Activated CD8-positive, alpha-beta T cell treated with anti-CD3 and anti-CD28 coated beads for 36 hours (primary cell): Measurements from ENCODE around the gene HMG20A. TPM values are rescaled to one million over a fixed set of nuclear protein-coding genes. Genes with fewer than 3 reads are reported as not detected.

ENCODE experiments used
- ATAC-seq: fragments of 200-7000 bp; cut with Tn5 transposase; one replicate; pipeline ENCODE4 v1.10.0; 2021; ENCODE audit warnings: mild to moderate bottlenecking, moderate library complexity
- CTCF ChIA-PET: fragments of 350-600 bp; sonication (Branson Sonifier 250); formaldehyde crosslinking; loops from one replicate; lab custom pipeline; 2021; ENCODE audit warnings: antibody characterized with exemption; lab: Charles Lee
- POLR2A ChIA-PET: fragments of 350-600 bp; sonication (Branson Sonifier 250); formaldehyde crosslinking; loops from one replicate; lab custom pipeline; 2021; ENCODE audit warnings: antibody characterized with exemption; lab: Charles Lee
- DNase-seq: peaks from one replicate; pipeline ENCODE4 v3.0.0-alpha.2; 2020
- H3K27ac Mint-ChIP-seq: one replicate; pipeline ENCODE4 v1.8.0; 2021; ENCODE audit warnings: mild to moderate bottlenecking, mixed read lengths
- H3K27me3 Mint-ChIP-seq: one replicate; pipeline ENCODE4 v1.8.0; 2021; ENCODE audit warnings: mixed read lengths
- H3K36me3 Mint-ChIP-seq: one replicate; pipeline ENCODE4 v1.8.0; 2021; ENCODE audit warnings: low read depth, mixed read lengths
- H3K4me1 Mint-ChIP-seq: one replicate; pipeline ENCODE4 v1.8.0; 2021; ENCODE audit warnings: low read depth, mixed read lengths
- H3K4me3 Mint-ChIP-seq: one replicate; pipeline ENCODE4 v1.8.0; 2021; ENCODE audit warnings: mild to moderate bottlenecking, moderate library complexity, mixed read lengths
- H3K9me3 Mint-ChIP-seq: one replicate; pipeline ENCODE4 v1.8.0; 2021; ENCODE audit warnings: mixed read lengths
- CTCF ChIP-seq: fragments of 200-600 bp; IDR thresholded peaks from one replicate; pipeline ENCODE4 v1.8.0; 2022; ENCODE audit warnings: antibody characterized with exemption, mild to moderate bottlenecking
- intact Hi-C: fragments of 100-400 bp; cut with micrococcal nuclease; formaldehyde crosslinking; loops from one replicate; pipeline ENCODE4 v1.10.0; 2022
- total RNA-seq, 2 experiments: library from RNA; stranded (reverse); gene quantifications; one replicate each; pipeline ENCODE4 v1.2.3, GENCODE V29; 2021

HMG20A gene
- total RNA-seq, 2 experiments from 2014 or later, result 44.4 to 44.9 TPM

DNA sequence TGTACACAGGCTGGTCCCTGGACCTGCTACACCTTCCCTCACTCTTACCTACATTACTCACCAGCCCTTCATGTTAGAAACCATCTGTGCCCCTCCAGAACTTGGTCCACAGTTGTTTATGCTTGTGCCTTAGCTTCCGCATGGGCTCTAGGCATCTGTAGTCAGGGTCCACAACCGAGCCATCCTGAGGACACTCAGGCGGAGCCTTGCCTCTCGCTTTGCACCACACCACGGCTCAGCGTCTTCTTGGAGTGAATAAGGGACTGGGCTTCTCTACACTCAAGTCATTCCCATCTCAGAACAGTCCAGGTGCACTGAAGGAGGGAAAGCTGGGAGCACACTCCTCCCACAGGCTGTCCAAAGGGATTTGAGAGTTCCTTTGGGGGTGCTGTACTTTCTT lies 97.8 kb downstream of the HMG20A start:
- DNase-seq, result no peak
- CTCF ChIA-PET, result interaction anchor here (1.5 kb wide), 1 partner anchor 25 kb away, joined by 4 read pairs; no protein-coding TSS in a partner anchor
- Mint-ChIP-seq H3K4me3 (no peak overlapping the region), H3K27me3 (no peaks in the 10 kb centered on the region), H3K9me3 (no peaks in the 10 kb centered on the region), H3K36me3 (no peaks in the 10 kb centered on the region), H3K4me1 (no peaks in the 10 kb centered on the region), H3K27ac (no peak overlapping the region)
- ATAC-seq, result no peak
- POLR2A ChIA-PET, result no interaction called here
- intact Hi-C loops, result no loop called here
- TF ChIP-seq CTCF, result no peak

- ChIA-PET CTCF (no interaction called here), POLR2A (no interaction called here)
- TF ChIP-seq CTCF, result no peak
- no peaks in the 10 kb centered on the region for H3K27me3 Mint-ChIP-seq
- intact Hi-C loops, result no loop called here
- H3K9me3 Mint-ChIP-seq, result no peaks in the 10 kb centered on the region
- no peak for DNase-seq
- H3K36me3 Mint-ChIP-seq, result no peaks in the 10 kb centered on the region
- no peak overlapping the region for H3K4me3 Mint-ChIP-seq
- no peak overlapping the region for H3K27ac Mint-ChIP-seq
- no peak for ATAC-seq
- no peaks in the 10 kb centered on the region for H3K4me1 Mint-ChIP-seq
Measured at GRCh38 chr15:77519540-77519939, 98.9 kb downstream of the HMG20A start.

- H3K36me3 Mint-ChIP-seq, result no peaks in the 10 kb centered on the region
- no peaks in the 10 kb centered on the region for H3K4me1 Mint-ChIP-seq
- no peaks in the 10 kb centered on the region for H3K27me3 Mint-ChIP-seq
- no peaks in the 10 kb centered on the region for H3K9me3 Mint-ChIP-seq
- intact Hi-C loops, result no loop called here
- no peak overlapping the region for H3K4me3 Mint-ChIP-seq
- ChIA-PET CTCF (no interaction called here), POLR2A (no interaction called here)
- TF ChIP-seq CTCF, result no peak
- no peak for ATAC-seq
- H3K27ac Mint-ChIP-seq, result no peak overlapping the region
- DNase-seq, result no peak
Measured at GRCh38 chr15:77521206-77521605, 100.5 kb downstream of the HMG20A start.

DNA sequence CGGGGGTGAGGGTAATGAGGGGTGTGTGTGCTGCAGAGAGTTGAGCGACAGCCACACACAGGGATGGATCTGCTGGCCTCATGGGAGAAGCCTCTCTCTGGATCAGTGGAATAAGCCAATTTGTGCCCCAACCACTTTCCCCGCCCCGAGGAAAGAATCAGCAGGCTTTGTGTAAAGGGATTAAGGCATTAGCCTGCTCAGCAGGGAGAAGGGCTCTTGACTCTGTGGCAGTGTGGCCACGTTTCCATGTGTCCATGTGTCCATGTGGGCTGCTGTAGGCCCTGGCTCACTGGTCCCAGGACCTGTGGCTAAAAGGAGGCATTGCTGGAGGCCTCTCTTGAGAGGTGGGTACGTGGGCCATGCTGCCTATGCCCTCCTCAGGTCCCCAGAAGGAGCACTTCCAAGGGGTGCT lies 104.7 kb downstream of the HMG20A start:
- ATAC-seq, result no peak
- no peaks in the 10 kb centered on the region for H3K27me3 Mint-ChIP-seq
- no peak overlapping the region for H3K27ac Mint-ChIP-seq
- no peak overlapping the region for H3K4me3 Mint-ChIP-seq
- intact Hi-C loops, result no loop called here
- TF ChIP-seq CTCF, result no peak
- no peaks in the 10 kb centered on the region for H3K4me1 Mint-ChIP-seq
- ChIA-PET CTCF (no interaction called here), POLR2A (interaction anchor here (1.1 kb wide), 1 partner anchor 11 kb away, joined by 3 read pairs; no protein-coding TSS in a partner anchor)
- no peak for DNase-seq
- H3K9me3 Mint-ChIP-seq, result no peaks in the 10 kb centered on the region
- no peaks in the 10 kb centered on the region for H3K36me3 Mint-ChIP-seq

- Mint-ChIP-seq H3K4me3 (no peak overlapping the region), H3K9me3 (no peaks in the 10 kb centered on the region), H3K4me1 (no peaks in the 10 kb centered on the region), H3K36me3 (no peaks in the 10 kb centered on the region), H3K27ac (no peak overlapping the region), H3K27me3 (no peaks in the 10 kb centered on the region)
- no peak for TF ChIP-seq CTCF
- POLR2A ChIA-PET, result interaction anchor here (1.1 kb wide), 1 partner anchor 10 kb away, joined by 3 read pairs; no protein-coding TSS in a partner anchor
- intact Hi-C loops, result no loop called here
- ATAC-seq (no peak), DNase-seq (no peak)
- CTCF ChIA-PET, result no interaction called here
Measured at GRCh38 chr15:77525907-77526594, 105.4 kb downstream of the HMG20A start.
